GM21737 (cell line): ENCODE data around the gene ZC3H13.

Source experiments
- ATAC-seq: cut with Tn5 transposase; IDR thresholded peaks from one replicate; pipeline ENCODE4 v1.9.1; 2021; ENCODE audit warnings: mild to moderate bottlenecking, moderate library complexity; ENCODE audit not compliant: unreplicated experiment

The ZC3H13 gene, protein sequence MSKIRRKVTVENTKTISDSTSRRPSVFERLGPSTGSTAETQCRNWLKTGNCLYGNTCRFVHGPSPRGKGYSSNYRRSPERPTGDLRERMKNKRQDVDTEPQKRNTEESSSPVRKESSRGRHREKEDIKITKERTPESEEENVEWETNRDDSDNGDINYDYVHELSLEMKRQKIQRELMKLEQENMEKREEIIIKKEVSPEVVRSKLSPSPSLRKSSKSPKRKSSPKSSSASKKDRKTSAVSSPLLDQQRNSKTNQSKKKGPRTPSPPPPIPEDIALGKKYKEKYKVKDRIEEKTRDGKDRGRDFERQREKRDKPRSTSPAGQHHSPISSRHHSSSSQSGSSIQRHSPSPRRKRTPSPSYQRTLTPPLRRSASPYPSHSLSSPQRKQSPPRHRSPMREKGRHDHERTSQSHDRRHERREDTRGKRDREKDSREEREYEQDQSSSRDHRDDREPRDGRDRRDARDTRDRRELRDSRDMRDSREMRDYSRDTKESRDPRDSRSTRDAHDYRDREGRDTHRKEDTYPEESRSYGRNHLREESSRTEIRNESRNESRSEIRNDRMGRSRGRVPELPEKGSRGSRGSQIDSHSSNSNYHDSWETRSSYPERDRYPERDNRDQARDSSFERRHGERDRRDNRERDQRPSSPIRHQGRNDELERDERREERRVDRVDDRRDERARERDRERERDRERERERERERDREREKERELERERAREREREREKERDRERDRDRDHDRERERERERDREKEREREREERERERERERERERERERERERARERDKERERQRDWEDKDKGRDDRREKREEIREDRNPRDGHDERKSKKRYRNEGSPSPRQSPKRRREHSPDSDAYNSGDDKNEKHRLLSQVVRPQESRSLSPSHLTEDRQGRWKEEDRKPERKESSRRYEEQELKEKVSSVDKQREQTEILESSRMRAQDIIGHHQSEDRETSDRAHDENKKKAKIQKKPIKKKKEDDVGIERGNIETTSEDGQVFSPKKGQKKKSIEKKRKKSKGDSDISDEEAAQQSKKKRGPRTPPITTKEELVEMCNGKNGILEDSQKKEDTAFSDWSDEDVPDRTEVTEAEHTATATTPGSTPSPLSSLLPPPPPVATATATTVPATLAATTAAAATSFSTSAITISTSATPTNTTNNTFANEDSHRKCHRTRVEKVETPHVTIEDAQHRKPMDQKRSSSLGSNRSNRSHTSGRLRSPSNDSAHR (N-terminal part only)

DNA sequence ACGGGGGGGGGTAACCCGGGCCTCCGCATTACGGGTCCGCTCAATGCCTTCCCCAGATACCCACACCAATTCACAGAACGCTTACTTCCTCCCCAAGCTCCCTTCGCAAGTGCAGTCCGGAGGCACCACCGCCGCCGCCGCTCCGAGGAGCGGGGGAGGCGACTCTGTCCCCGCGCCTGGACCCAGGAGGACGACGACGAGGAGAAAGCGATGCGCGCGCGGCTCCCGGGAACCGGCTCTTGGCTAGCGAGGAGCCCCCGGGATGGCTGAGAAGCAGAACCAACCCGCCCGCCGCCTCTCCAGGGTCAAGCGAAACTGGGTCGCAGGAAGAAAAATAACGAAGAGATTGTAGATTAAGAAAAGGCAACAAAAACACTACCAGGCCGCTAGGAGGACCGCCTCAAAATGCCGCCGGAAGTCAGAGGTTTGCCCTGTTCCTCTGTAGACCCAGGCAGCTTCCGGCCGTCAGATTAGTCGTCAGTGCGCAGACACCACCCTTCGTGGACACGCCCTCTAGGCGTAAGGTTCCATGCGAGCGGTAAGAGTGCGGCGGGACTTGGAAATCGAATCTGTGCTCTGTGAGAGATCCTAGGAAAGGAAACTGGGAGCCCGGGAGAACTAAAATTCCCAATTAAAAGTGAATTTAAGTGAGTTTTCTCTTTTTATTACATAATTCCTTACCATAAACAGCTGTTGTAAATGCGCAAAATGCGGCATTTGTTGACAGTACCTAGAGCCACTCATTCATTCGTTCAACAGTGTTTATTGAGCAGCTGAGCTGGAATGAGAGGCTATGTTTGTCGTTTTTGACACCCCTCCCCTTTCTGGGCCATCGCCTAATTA lies at the start of gene ZC3H13:
Gene ZC3H13, minus strand, starts transcription at position 428 of the 843 bp plus-strand sequence. CDS start 7,239 bp downstream, outside the sequence.
- peak; percentile 99 for ATAC-seq

DNA sequence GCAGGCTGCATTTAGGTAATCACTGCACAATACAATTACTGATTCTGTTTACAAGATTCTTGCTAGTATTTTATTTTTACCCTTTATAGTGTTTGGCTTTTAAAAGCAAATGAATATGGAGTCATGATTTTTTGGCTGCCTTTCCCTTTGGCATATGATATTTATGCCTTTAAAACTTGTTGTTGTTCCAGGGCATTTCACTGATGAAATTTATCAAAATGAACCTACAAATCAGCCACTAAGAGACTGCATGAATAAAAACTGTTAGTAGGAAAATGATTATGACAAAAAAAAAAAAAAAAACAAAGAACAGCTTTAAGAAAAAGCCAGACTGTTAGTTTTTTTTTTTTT lies 49.7 kb upstream of the ZC3H13 start:
- ATAC-seq: no peak

DNA sequence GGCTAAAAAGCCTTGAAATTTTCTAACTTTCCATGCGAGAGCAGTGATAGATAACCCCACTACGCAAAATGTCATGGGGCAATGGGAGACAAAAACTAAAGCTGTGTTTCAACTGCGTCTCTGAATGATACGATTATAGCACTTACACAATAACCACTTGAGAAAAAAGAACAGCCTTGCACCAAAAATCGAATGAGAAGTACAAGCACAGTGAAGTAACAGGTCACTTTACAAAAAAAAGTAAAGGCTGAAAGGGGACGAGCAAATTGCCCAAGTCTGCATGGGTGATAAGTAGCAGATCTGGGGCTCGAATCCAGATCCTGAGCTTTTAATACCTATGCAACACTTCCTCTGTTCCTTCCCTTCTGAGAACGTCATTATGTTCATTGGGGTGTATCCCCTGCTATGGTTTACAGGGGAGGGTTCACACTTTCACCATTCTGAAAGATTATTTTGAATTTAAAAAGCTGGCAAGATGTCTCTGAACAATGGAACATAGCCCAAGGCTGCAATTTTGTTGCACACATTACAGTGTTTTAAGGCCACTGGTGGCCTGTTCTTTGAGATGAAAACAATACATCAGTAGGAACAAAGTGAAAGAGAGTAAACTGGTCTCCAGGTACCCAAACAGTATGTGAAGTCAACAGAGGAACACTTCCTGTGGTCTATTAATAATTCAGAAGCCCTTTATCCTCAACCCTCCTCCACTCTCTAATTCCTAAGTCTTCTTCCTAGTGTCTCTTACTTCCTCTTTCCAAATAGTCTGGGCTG lies 49.1 kb upstream of the ZC3H13 start:
- ATAC-seq: no peak

DNA sequence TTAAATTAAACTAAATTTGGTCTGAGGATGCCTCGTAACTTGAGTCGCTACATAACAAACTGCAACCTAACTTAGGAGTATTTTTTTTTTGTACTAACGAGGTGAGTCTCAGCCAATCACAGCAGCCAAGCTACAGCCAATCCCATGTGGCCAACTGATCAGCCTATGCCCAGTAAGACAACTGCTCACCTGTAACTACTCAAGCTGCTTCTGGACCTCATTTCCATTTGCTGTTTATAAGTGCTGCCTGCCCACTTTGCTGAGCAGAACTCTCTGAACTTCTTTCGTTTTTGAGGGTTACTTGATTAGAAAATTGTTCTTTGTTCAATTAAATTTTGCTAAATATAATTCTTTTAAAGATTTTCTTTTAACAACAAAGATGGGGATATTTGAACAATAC lies 48.5 kb upstream of the ZC3H13 start:
- ATAC-seq: no peak

DNA sequence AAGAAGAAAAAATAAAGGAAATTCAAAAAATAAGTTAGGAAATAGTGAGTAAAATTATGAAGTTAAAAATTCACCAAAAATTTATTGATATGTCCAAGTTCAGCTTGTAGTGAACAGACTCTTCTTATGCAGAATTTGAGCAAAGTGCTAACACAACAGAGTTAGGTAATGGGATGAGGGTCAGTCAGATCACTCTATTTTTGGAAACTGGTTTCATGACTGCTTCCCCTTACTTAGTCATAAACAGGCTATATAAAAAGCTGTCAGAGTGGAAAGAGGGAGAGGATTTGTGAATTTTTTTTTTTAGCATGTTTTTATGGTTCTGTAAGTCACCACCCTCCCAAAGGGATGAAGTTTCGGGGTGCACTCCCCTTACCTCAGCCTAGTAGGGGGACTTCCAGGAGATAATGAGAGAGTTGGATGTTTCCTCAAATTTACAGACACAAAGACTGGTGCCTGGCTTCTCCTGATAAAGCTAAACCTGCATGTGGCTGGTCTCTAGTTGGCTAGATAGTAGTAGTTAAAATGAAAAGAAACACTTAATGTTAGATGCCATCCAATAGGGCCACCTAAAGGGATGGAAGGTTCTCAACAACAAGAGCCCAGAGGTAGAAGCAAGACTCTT lies 47.8 kb upstream of the ZC3H13 start:
- ATAC-seq: no peak

DNA sequence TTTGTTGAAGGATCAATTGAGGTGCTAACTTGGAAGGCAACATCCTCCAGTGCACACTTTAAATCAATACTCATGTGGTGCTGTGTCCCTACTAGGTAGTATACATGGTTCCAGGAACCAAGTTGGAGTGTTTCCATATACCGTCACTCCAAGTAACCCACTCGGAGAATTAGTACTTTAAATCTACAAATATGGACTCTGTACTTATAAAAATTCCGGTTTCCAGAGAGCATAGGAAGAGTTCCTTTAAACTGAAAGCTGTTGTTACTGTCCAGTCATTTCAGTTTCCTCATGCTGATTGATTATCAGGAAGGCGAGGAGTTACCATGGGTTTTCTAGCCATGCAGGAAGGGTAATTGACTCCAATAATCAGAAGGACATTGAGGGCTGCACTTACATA lies 45.1 kb upstream of the ZC3H13 start:
- ATAC-seq: no peak

DNA sequence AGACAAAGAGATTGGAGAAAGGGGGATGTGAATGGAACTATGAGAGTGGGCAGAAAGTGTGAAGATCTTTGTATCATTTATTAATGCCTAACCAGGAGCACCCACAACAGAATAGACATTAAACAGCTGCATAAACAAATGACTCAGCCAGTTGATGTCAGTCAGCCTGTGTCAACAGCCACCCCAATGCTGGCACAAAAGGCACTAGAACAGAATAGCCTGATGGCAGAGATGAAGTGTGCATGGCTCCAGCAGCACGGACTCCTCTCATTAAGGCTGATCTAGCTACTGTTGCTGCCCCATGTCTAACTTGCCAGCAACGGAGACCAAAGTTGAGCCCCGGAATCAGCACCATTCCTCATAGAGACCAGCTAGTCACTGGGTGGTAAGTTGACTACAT lies 44.5 kb upstream of the ZC3H13 start:
- ATAC-seq: no peak

DNA sequence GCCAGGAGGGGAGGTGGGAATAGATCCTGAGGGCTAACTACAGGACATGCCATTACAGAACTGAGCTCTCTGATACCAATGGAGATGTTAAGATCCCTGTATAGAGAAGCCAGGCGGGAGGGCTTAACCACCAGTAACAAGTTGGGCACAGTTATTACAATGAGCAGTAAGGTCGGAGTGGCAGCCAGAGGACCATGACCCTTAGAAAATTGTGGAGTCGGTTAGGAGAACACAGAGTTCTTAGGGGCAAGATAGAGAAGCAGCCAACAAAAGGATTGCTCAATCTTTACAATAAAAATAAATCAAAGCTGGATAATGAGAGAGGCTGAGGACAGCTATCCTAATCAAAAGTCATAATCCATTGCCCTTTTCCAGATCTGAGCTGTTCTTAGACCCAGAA lies 41.9 kb upstream of the ZC3H13 start:
- ATAC-seq: no peak

DNA sequence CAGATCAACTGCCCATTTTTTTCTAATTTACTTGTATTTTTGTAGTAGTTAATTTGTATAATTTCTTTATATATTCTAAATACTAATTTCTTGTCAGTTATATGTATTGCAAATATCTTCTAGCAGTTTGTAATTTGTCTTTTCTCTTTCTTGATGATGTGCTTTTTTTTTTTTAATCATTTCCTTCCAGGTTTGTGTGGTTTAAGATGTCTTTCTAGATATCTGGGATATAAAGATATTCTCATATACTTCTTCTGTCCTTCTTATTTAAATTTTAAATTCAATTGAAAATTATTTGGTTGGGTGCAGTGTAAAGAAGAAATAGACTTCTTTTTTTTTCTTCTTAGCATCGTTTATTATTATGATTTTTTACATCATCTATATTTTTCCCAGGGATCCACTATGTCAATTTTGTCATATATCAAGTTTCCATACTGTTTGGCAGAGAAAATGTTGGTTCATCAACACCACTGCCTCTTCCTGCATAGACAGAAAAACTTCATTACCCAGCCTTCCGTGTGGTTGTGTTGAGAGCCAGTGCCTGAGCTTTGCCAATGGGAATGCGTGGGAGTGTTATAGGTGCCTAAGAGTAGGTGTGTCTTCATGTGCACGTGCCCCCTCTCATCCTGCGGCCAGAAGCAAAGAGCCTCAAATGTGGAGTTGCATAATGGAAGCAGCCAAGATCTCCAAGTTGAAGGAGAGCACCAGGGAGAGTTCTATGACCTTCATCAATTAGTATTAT lies 36.4 kb upstream of the ZC3H13 start:
- no peak for ATAC-seq

DNA sequence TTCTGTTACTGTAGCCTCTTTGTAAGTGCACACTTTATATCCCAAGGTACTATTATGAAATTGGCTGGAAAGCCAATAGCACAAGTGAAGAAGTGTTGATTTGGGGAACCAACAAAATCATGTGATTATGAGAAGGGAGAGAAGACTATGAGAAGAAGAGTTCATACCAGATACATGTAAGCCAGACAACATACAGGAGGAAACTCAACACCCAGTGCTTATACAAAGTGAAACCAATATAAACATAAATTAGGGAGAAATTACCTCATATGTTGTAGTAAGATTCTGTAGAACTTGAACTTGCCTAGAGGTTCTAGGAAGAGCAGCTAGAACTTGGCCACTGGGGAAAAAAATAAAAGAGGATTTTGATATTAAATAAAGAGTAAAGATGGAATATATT lies 34.9 kb upstream of the ZC3H13 start:
- ATAC-seq: no peak

DNA sequence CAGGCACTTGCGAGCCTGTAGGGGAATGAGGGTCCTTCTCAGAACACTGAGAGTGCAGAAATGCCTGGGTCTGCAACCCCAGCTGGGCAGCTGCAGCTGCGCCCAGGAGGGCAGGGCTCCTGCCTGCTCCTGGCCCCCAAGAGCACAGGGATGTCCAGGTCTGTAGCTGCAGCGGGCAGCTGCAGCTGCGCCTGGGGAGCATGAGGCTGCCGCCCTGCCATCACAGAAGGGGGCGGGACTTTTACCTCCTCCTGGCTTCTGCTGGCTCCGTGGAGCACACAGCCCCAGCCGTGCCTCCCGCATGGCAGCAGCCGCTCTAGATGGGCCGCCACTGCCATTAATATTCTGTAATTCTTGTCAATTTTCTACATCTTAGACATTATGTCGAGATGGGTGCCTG lies 34.4 kb upstream of the ZC3H13 start:
- ATAC-seq: no peak

DNA sequence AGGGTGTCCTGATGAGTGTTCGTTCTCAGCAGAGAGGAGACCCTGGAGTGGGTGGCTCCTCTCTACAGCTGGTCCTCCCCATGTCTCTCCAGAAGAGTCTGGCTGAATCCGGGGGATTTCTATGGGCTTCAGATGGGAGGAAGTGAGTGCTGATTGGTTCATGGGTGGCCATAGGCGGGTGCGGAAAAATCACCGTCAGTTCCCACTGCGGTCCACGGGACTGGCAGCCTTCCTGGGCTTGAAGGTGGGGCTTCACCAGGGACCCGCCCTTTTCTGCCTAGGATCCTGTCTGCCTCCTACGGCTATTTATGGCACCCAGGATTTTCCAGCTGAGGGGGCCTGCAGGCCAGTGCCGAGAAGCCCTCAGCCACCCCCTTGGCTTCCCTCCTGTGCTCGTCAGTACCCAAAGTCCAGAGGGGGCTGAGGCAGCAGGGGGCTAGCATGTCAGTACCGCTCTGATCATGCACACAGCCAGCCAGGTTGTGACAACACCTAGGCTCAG lies 33.9 kb upstream of the ZC3H13 start:
- ATAC-seq: no peak

DNA sequence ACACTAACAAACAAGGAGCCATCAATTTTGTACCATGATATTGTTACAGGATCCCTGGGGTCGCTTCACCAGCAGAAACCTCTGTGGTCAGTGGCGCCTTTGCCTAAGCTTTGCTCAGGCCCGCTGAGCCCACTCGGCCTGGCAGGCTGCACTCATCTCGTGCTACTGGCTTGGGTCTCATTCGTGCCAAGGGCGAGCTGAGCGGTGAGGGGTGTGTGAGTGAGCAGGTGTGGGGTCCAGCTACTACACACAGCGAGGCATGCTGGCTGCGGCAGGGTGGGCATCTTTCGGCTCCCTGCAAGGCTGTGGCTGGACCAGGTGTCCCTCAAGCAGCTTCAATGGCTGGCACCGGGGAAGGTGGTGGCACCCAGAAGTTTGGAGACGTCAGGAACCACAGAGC lies 33.2 kb upstream of the ZC3H13 start:
- ATAC-seq: no peak

DNA sequence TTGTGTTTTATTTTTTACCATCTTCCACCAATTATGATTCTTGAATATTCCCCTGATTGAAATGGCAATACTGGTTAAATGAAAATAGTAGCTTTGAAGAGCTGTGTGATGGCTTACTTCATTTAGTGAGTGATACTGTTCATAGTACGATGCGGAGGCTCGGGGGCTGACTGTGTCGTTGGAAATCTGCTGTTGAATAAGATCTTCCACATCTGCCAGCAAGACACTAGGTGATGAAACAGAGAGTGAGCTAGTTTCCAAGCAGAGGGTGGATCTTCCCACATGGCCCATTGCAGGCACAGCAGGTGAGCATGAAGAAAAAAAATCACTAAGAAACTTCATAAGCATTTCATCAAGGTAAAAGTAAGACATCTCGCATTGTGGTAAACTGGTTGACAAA lies 29.8 kb upstream of the ZC3H13 start:
- ATAC-seq: no peak

DNA sequence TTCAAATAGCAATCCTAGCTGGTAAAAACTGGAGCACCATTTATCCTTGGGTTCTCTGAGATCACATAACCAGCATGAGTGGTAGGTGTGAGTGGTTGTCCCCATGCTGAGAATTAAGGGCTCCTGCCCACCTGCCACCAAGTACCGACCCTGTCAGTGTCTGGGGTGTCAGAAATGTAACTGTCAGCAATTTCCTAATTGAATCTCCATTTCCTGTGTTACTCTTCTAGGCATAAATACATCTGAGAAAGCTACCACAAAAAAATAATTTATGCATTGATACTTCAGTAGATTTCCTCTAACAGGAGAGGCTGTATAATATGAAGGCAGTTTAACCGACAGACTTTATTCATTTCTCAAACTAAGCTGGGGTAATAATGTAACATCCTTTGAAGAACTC lies 27.2 kb upstream of the ZC3H13 start:
- no peak for ATAC-seq

DNA sequence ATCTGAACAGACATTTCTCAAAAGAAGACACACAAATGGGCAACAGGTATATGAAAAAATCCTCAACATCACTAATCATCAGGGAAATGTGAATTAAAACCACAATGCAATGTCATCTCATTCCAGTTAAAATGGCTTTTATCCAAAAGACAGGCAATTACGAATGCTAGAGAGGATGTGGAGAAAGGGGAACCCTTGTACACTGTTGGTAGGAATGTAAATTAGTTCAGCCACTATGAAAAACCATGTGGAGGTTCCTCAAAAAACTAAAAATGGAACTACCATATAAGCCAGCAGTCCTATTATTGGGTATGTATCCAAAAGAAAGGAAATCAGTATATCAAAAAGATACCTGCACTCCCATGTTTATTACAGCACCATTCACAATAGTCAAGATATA lies 24.7 kb upstream of the ZC3H13 start:
- ATAC-seq: no peak

DNA sequence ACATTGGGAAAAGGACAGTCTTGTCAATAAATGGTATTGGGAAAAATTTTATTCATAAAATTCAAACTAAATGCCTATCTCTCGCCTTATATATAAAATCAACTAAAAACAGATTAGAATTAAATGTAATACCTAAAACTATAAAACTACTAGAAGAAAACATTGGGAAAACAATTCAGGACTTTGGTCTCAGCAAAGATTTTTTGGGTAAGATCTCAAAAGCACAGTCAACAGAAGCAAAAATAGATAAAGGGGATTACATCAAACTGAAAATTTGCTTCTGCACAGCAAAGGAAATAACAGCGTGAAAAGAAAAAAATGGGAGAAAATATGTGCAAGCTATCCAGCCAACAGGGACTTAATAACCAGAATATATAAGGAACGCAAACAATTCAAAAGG lies 24.3 kb upstream of the ZC3H13 start:
- ATAC-seq: no peak

DNA sequence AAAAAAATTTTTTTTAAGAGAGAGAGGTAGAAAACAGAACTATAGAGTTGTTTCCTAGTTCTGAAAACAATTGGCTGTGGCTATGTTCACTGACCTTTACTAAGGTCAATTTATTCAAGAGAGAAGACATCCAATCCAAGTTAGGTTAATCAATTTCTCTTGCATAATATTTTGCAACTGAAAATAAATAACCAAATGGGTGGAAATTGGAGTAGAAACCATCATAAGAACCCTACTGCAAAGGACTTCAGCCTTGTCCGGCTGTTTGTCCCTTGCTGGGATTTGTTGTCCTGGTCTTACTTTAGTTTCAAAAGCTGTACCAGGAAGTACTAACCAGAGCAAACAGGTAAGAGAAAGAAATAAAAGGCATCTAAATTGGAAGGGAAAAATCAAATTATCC lies 23.3 kb upstream of the ZC3H13 start:
- no peak for ATAC-seq
